CD4-positive, alpha-beta T cell treated with Interferon gamma for 1 hour (primary cell): ENCODE results near the gene COMTD1.
"Not testable (repeated sequence)": the region's sequence is repeated elsewhere in the genome, so short reads cannot be mapped to it uniquely, and the experiment has no call there.

Experiments used
- DNase-seq: peaks from one replicate; pipeline ENCODE4 v3.0.0-alpha.2; 2020

The COMTD1 gene

DNA sequence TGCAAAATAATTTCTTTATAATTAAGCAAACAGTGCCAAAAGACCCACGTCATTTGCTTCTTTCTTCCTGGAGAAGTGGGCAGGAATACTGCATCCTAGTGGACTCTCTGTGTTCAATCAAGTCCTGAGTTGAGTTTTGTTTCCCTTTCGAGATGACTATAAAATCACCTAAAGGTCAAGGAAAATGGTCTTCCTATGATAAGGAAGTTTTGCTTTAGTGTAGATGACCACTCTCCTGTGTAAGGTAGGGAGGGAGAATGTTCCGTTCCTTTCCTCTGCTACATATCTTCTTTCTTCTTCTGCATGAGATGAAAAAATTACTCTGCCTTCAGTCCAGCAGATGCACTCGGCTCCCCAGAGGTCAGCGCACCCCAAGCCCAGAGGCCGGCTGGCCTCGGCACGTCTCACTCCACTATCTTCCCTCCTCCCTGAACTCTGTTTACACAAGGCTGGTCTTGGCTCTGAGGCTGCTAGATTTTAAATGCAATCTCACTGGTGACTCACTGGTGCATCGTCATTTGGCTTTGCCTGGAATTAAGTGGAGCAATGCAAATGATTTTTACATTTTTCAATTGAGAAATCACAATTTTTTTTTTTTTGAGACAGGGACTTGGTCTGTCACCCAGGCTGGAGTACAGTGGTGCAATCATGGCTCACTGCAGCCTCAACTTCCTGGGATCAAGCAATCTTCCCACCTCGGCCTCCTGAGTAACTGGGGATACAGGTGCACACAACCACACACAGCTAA, 43.8 kb downstream of the COMTD1 start:
- DNase-seq, result peak; percentile 34

DNA sequence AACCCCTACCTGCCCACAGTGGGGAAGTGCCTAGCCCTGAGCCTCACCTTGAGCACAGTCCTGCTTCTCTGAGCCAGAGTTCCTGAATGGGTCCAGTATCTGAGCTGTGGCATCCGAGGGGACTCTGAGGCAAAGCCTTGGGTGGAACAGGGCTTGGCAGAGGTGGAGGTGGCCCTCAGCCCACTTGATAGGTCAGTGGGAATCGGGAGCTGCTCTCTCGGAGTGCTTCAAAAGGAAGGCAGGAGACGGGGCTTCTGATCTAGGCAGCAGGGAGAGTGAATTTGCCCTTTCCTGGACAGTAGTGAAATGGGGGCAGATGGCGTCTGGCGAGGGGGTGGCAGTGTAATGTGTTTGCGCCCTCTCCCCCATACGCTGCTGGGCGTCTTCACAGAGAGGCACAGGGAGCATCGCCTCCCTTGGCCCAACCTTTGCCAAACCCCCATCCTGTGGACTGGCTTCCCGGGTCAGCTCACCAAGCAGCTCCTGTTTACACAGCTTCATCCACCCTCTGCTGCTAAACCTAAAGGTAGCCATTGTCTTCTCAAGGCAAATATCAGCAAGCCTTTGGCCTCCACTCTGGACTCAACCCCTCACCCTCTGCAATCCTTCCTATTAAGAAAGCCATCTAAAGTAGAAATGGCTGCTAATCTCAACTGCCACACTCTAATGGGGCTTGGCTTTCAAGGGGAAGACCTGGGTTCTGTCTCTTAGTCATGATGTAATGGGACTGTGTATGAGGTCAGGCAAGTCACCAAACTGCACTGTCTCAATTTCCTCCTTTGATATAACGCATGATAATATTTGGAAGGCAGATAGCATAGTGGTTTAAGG, 46.3 kb downstream of the COMTD1 start:
- no peak for DNase-seq

DNA sequence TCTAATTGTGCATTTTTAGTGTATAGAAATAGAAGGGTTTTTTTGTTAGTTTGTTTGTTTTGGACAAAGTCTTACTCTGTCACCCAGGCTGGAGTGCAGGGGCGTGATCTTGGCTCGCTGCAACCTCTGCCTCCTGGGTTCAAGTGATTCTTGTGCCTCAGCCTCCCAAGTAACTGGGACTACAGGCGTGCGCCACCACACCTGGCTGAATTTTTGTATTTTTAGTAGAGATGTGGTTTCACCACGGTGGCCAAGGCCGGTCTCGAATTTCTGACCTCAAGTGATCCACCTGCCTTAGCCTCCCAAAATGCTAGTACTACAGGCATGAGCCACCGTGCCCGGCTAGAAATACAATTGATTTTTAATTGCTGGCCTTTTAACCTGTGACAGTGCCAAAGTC, 47.2 kb downstream of the COMTD1 start:
- DNase-seq, result not testable (repeated sequence)

DNA sequence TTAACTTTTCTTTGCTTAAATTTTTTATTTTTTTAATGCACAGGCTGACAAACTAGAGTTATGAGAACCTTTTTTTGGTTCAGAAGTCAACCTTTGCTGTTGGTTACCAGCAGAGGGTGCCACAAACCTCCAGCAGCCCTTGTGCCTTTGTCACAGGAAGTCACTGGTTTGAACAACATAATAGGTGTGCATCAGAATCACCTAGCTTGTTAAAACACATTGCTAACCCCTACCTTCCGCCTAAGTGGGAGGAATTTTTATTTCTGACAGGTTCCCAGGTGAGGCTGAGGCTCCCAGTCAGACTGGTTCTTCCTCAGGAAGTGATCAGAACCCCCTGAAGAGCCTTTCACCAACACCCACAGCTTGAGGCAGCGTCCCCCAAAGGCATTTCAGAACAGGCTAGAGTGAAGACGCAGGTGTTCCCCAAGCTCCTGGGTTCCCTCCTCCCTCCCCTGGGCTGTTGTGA, 47.8 kb downstream of the COMTD1 start:
- DNase-seq, result peak; percentile 74

DNA sequence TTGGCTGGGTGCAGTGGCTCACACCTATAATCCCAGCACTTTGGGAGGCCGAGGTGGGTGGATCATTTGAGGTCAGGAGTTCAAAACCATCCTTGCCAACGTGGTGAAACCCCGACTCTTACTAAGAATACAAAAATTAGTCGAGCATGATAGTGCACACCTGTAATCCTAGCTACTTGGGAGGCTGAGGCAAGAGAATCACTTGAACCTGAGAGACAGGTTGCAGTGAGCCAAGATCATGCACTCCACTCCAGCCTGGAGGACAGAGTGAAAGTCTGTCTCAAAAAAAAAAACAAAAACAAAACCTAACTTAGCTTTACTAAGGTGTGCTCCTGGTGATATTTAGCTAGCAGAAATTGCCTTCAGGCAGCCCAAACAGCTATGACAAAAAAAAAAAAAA, 49.4 kb downstream of the COMTD1 start:
- no peak for DNase-seq
